Transverse colon (tissue), 4 donors: Measurements from ENCODE around the gene LYRM4. TPM values are rescaled to one million over a fixed set of nuclear protein-coding genes. Genes with fewer than 3 reads are reported as not detected.

Experiments used
- DNase-seq: peaks from one replicate; pipeline ENCODE4 v3.0.0-alpha.2; 2019
- H3K27ac ChIP-seq, 4 donors: fragments of 200-600 bp; sonication (generic); 2 replicates each; pipeline ENCODE4 v1.5.1; 2016 to 2018; ENCODE audit warnings: inconsistent platforms in 4 of 4
- H3K27me3 ChIP-seq: fragments of 200-600 bp; sonication (generic); 2 replicates; pipeline ENCODE4 v1.5.1; 2017; ENCODE audit warnings: inconsistent platforms
- H3K36me3 ChIP-seq, 4 donors: fragments of 200-600 bp; sonication (generic); 2 replicates each; pipeline ENCODE4 v1.5.1; 2017 to 2019; ENCODE audit warnings: inconsistent platforms in 4 of 4
- H3K4me1 ChIP-seq, 4 donors: fragments of 200-600 bp; sonication (generic); 2 replicates each; pipeline ENCODE4 v1.5.1; 2017 to 2020; ENCODE audit warnings: inconsistent platforms in 4 of 4
- H3K4me3 ChIP-seq, 4 donors: fragments of 200-600 bp; sonication (generic); 1 replicate in 1 of 4; 2 replicates in 3 of 4; pipeline versions ENCODE4 v1.5.1 to v1.6.1; 2017 to 2019; ENCODE audit warnings: inconsistent platforms in 4 of 4
- H3K9me3 ChIP-seq, 2 donors: fragments of 200-600 bp; sonication (generic); 2 replicates each; pipeline ENCODE4 v1.5.1; 2017 to 2019; ENCODE audit warnings: inconsistent platforms in 2 of 2
- EP300 ChIP-seq: sonication (generic); formaldehyde crosslinking; IDR thresholded peaks from one replicate; pipeline ENCODE4 v1.6.1; 2017; ENCODE audit warnings: antibody characterized with exemption, low read depth
- POLR2A ChIP-seq: fragments of 450-650 bp; IDR thresholded peaks from one replicate; pipeline ENCODE4 v1.6.1; 2016; ENCODE audit warnings: antibody characterized with exemption, mild to moderate bottlenecking, moderate library complexity
- POLR2AphosphoS5 ChIP-seq, 3 donors: sonication (generic); formaldehyde crosslinking; IDR thresholded peaks; one replicate each; pipeline ENCODE4 v1.6.1; 2016; ENCODE audit warnings: antibody characterized with exemption in 3 of 3
- WGBS, 2 donors: methylation state at CpG; one replicate each; pipeline ENCODE4 v1.1.5; 2018; ENCODE audit warnings: low coverage in 1 of 2; 5-methylcytosine and 5-hydroxymethylcytosine counted together
- in situ Hi-C, 4 donors: fragments of 200-750 bp; cut with MboI; loops; one replicate each; pipeline versions ENCODE4 v1.15.0 to v1.15.1; 2017; ENCODE audit warnings: low sequenced_read_pairs in 3 of 4, low pct_ligation_motif_present in 1 of 4, low pct_unique_long_range_greater_than_20kb in 1 of 4
- intact Hi-C: fragments of 100-400 bp; cut with DNase I; formaldehyde crosslinking; loops from one replicate; pipeline ENCODE4 v1.15.1; 2023; ENCODE audit warnings: low total_unique reads
- total RNA-seq, 4 donors: library from RNA; depleted of rRNA; stranded (reverse); fragments of >200 nt; gene quantifications; one replicate each; pipeline ENCODE4 v1.1.0, GENCODE V29; 2016
- TF ChIP-seq, protein P1 (sequence below), 5 experiments: fragments of 200-600 bp in 3 of 5; fragments of 450-650 bp in 2 of 5; sonication (generic) in 3 of 5; IDR thresholded peaks; 1 replicate in 2 of 5; 2 replicates in 3 of 5; pipeline ENCODE4 v1.5.1; 2016 to 2017; ENCODE audit warnings: antibody characterized with exemption in 5 of 5, inconsistent platforms in 3 of 5, mild to moderate bottlenecking in 2 of 5, moderate library complexity in 1 of 5

Gene LYRM4
- total RNA-seq, 4 donors from 2014 or later: 3.0 to 14.0 (median 6.9) TPM

DNA sequence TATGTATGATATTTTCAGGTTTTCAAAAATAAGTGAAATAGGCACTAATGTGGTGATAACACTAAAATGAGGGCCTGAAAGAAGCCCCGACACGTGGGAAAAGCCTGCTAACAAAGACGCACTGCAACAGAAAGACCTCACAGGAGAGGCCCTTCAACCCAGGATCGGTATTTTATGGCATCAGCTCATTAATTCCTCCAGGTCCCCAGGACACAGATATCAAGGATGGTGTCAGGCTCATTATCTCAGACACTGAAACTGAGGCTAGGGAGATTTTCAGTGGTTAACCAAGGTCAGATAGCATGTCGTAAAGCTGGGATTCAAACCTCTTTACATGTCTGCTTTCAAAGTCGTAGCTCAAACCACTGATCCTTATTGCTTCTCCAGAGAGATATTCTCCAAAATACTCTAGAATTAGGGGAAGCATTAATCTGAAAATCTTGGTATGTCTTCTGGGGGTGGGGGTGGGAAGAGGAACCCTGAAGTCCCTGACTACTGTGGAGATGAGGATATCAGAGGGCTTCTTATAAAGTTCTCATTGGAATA lies 111.5 kb downstream of the LYRM4 start:
- no peak for TF ChIP-seq POLR2AphosphoS5 (IDR thresholded peaks at IDR 0.05)
- TF ChIP-seq EP300: no peak
- no peak for TF ChIP-seq POLR2A
- TF ChIP-seq, protein P1, sequence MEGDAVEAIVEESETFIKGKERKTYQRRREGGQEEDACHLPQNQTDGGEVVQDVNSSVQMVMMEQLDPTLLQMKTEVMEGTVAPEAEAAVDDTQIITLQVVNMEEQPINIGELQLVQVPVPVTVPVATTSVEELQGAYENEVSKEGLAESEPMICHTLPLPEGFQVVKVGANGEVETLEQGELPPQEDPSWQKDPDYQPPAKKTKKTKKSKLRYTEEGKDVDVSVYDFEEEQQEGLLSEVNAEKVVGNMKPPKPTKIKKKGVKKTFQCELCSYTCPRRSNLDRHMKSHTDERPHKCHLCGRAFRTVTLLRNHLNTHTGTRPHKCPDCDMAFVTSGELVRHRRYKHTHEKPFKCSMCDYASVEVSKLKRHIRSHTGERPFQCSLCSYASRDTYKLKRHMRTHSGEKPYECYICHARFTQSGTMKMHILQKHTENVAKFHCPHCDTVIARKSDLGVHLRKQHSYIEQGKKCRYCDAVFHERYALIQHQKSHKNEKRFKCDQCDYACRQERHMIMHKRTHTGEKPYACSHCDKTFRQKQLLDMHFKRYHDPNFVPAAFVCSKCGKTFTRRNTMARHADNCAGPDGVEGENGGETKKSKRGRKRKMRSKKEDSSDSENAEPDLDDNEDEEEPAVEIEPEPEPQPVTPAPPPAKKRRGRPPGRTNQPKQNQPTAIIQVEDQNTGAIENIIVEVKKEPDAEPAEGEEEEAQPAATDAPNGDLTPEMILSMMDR (IDR thresholded peaks at IDR 0.05): no peak
- intact Hi-C loops: loop anchor here (10.0 kb wide), 1 partner anchor 256 kb away; no protein-coding TSS in a partner anchor
- Histone ChIP-seq H3K36me3 (no peaks in the 10 kb centered on the region), H3K9me3 (no peaks in the 10 kb centered on the region), H3K4me3 (no peak overlapping the region), H3K4me1 (peaks cover 0 to 4% (median 0%) of the 10 kb centered on the region in 4 donors), H3K27ac (no peak overlapping the region), H3K27me3 (no peaks in the 10 kb centered on the region)
- in situ Hi-C loops: loop anchor here in 3 of 4 donors (10.0 to 25.0 kb wide), 4 partner anchors 156 to 1413 kb away; no protein-coding TSS in a partner anchor
- 74 to 100% methylated on average over 1 to 6 of the region's 6 CpGs for WGBS, 2 donors
- DNase-seq: no peak

DNA sequence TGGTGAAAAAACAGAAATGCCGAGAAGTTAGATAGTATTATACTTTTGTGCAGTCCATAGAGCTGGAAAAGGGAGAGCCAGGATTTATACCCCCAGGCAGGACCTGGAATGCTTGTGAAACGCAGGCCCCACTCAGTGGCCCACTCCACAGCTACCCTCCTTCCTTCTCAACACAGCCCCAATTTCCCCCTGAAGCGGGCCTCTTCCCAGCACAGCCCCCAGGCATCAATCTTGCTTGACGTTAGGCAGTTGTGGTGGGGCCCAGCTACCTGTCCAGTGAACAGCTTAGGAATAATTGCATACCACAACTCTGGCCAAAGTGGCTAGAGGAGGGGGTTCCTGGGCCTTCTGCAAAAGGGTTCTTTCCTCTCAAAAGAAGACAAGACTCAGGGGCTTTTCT lies 114.4 kb downstream of the LYRM4 start:
- WGBS, 2 donors: 79 to 92% methylated on average over 2 to 4 of the region's 4 CpGs
- no peaks in the 10 kb centered on the region for H3K4me1 ChIP-seq

DNA sequence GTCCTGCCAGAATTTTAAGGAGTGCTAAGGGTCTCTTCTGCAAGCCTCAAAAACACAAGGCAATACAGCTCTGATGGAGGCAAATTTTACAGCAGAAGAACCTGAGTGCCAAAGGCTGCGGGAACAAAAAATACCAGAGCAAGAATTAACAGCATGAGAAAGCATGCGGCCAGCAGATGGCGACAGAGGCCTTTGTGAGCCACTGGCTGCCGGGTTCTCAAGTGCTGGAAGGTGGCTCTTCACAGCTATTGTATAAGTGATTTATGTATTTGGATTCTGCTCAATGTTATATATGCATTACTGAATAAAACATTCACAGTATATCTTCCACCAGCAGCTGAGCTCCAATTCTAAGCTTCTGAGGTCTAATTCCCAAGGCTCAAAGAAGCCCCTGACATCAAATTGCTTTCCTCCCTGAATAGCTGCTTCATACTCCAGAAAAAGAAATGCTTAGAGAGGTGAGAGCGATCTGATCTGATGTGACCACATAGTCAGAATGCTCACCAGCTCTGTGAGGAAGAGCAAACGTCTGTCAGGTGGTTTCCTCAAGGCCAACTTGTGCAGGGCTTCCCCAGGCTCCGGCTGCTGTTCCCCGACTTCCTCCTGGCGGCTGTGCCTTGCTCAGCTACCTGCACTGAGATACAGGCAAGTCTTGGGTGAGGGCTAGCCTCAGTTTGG lies 117.0 kb downstream of the LYRM4 start:
- Histone ChIP-seq H3K27ac (no peak overlapping the region), H3K9me3 (no peaks in the 10 kb centered on the region), H3K27me3 (no peaks in the 10 kb centered on the region), H3K36me3 (no peaks in the 10 kb centered on the region), H3K4me1 (no peaks in the 10 kb centered on the region), H3K4me3 (no peak overlapping the region)
- intact Hi-C loops: loop anchor here (5.0 to 10.0 kb wide), 2 partner anchors 261 to 1404 kb away; no protein-coding TSS in a partner anchor
- in situ Hi-C loops: loop anchor here in 3 of 4 donors (10.0 to 25.0 kb wide), 4 partner anchors 161 to 1419 kb away; no protein-coding TSS in a partner anchor
- TF ChIP-seq, protein P1 (IDR thresholded peaks at IDR 0.05): peak; percentile 83 to 94 (median 86)
- TF ChIP-seq POLR2A: no peak
- DNase-seq: peak; percentile 88
- 45 to 62% methylated on average over 5 to 9 of the region's 9 CpGs for WGBS, 2 donors

More for the DNA sequence above, 114.4 kb downstream of the LYRM4 start:
- Histone ChIP-seq H3K9me3 (no peaks in the 10 kb centered on the region), H3K36me3 (no peaks in the 10 kb centered on the region), H3K4me3 (no peak overlapping the region), H3K27ac (no peak overlapping the region), H3K27me3 (no peaks in the 10 kb centered on the region)
- TF ChIP-seq POLR2AphosphoS5 (IDR thresholded peaks at IDR 0.05) (no peak), POLR2A (no peak), EP300 (no peak)
- TF ChIP-seq, protein P1 (IDR thresholded peaks at IDR 0.05): no peak
- in situ Hi-C loops (loop anchor here in 3 of 4 donors (10.0 to 25.0 kb wide), 4 partner anchors 158 to 1416 kb away; no protein-coding TSS in a partner anchor), intact Hi-C loops (loop anchor here (10.0 kb wide), 1 partner anchor 258 kb away; no protein-coding TSS in a partner anchor)
- DNase-seq: no peak

DNA sequence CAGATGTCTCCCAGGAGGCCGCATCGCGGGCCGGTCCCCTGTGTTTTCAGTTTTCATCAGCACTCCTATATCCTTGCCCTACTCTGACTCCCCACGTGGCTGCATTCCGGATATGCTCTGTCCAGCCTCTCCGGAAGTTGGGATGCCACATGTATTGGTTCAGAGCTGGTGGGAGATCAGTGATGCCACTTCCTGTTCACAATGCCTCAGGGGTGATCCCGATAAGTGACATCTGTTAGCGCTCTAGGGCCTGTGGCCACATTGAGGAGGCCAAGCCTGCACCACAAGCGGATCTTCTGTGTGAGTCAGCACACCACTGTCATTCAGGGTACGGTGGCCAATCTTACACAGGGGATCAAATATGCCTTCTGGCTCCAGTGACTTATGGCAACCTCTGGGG lies 117.8 kb downstream of the LYRM4 start:
- DNase-seq: no peak
- Histone ChIP-seq H3K4me1 (no peaks in the 10 kb centered on the region), H3K27me3 (no peaks in the 10 kb centered on the region), H3K36me3 (no peaks in the 10 kb centered on the region), H3K27ac (no peak overlapping the region), H3K4me3 (no peak overlapping the region), H3K9me3 (no peaks in the 10 kb centered on the region)
- 98% methylated on average over 11 of the region's 11 CpGs; no CpG with 5 or more reads in 1 of the 2 donors for WGBS, 2 donors
- intact Hi-C loops (loop anchor here (5.0 to 10.0 kb wide), 2 partner anchors 262 to 1404 kb away; no protein-coding TSS in a partner anchor), in situ Hi-C loops (loop anchor here in 3 of 4 donors (10.0 to 25.0 kb wide), 4 partner anchors 162 to 1419 kb away; no protein-coding TSS in a partner anchor)
- TF ChIP-seq POLR2A: no peak
- no peak for TF ChIP-seq EP300
- TF ChIP-seq, protein P1 (IDR thresholded peaks at IDR 0.05): no peak
- no peak for TF ChIP-seq POLR2AphosphoS5 (IDR thresholded peaks at IDR 0.05)
